Esophagus squamous epithelium (tissue), 5 donors: ENCODE results near the gene CPSF2. TPM values are rescaled to one million over a fixed set of nuclear protein-coding genes. Genes with fewer than 3 reads are reported as not detected.
"Not testable (repeated sequence)": the region's sequence is repeated elsewhere in the genome, so short reads cannot be mapped to it uniquely, and the experiment has no call there.

Source experiments
- DNase-seq: peaks from one replicate; lab custom pipeline; 2025; lab: John Stamatoyannopoulos, UW
- H3K27ac ChIP-seq, 4 donors: fragments of 200-600 bp; sonication (generic); one replicate each; pipeline ENCODE4 v1.5.1; 2016 to 2019; ENCODE audit warnings: mild to moderate bottlenecking in 1 of 4
- H3K27me3 ChIP-seq, 4 donors: fragments of 200-600 bp; sonication (generic); 1 replicate in 3 of 4; 2 replicates in 1 of 4; pipeline versions ENCODE4 v1.5.1 to v1.6.0; 2017 to 2021; ENCODE audit warnings: antibody characterized with exemption in 1 of 4
- H3K36me3 ChIP-seq, 3 donors: fragments of 200-600 bp; sonication (generic); one replicate each; pipeline ENCODE4 v1.5.1; 2016 to 2019
- H3K4me1 ChIP-seq, 3 donors: fragments of 200-600 bp; sonication (generic); one replicate each; pipeline ENCODE4 v1.5.1; 2017 to 2019
- H3K4me3 ChIP-seq, 4 donors: fragments of 200-600 bp; sonication (generic); 1 replicate in 3 of 4; 2 replicates in 1 of 4; pipeline ENCODE4 v1.5.1; 2016 to 2019; ENCODE audit warnings: mild to moderate bottlenecking in 2 of 4, moderate library complexity in 1 of 4
- H3K9me3 ChIP-seq, 3 donors: fragments of 200-600 bp; sonication (generic); one replicate each; pipeline ENCODE4 v1.5.1; 2016 to 2019
- POLR2A ChIP-seq, 4 donors: fragments of 450-650 bp; IDR thresholded peaks; one replicate each; pipeline ENCODE4 v1.6.1; 2017; ENCODE audit warnings: antibody characterized with exemption in 4 of 4, mild to moderate bottlenecking in 4 of 4, moderate library complexity in 3 of 4
- WGBS, 2 donors: methylation state at CpG; one replicate each; pipeline ENCODE4 v1.1.5; 2018; 5-methylcytosine and 5-hydroxymethylcytosine counted together
- intact Hi-C: fragments of 100-400 bp; cut with DNase I; formaldehyde crosslinking; loops from one replicate; pipeline ENCODE4 v1.15.0; 2022
- total RNA-seq, 4 donors: library from RNA; depleted of rRNA; stranded (reverse); fragments of >200 nt; gene quantifications; one replicate each; pipeline ENCODE4 v1.1.0, GENCODE V29; 2016
- TF ChIP-seq, protein P1 (sequence below), 6 experiments: fragments of 450-650 bp in 4 of 6; fragments of 200-600 bp in 2 of 6; sonication (generic) in 2 of 6; IDR thresholded peaks; one replicate each; pipeline ENCODE4 v1.5.1; 2016 to 2019; ENCODE audit warnings: antibody characterized with exemption in 6 of 6, mild to moderate bottlenecking in 4 of 6, moderate library complexity in 4 of 6
- donor health status: DM: yes; HTN: yes; CAD: no.

CPSF2 gene
- total RNA-seq, 4 donors from 2014 or later, result 29.6 to 71.4 (median 46.7) TPM

DNA sequence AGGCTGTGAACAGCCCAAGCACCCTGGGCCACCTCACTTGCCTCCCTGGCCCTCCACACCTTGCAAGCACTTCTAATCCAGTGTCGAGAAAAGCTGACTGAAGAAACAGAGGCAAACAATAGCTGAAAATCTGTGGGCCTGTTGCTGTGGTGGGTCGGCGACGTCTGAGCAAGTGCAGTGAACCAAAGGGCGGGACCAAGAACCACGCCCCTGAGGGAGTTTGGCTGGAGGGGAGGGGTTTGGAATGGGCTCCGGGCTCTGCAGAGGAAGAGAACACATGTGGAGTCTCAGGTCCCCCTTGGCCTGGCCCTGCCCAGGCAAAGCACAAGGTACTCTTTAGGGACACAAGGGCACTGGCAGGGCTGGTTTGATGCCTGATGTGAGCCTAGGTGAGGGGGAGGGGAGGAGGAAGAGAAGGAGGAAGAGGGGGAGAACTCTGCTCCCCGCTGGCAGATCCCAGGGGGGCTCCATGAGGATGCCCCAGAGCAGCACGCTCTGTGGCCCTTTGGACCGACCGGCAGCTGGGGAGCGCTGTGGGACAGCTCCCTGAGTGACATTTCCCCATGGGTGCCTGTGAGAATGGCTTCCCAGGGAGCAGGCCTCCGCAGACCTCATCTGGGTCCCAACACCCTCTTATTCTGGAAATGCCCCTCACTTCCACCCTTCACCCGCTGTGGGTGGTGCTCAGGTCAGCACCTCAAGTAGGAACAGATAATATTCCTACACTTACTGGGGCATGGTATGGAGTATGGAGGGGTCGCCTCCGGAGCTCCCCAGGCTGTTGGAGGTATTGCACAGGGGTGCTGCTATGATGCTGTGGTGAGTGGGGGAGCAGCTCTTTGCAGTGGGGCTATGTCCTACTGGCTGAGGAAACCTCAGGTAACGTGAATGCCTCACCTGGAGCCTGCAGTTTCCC lies 85.5 kb downstream of the CPSF2 start:
- Histone ChIP-seq H3K4me3 (no peak overlapping the region), H3K27me3 (peaks cover 0 to 9% (median 0%) of the 10 kb centered on the region in 4 donors), H3K9me3 (no peaks in the 10 kb centered on the region), H3K36me3 (no peaks in the 10 kb centered on the region), H3K4me1 (no peaks in the 10 kb centered on the region), H3K27ac (no peak overlapping the region)
- intact Hi-C loops, result no loop called here
- no peak for DNase-seq
- 45 to 54% methylated on average over 11 to 15 of the region's 17 CpGs for WGBS, 2 donors
- TF ChIP-seq POLR2A (IDR thresholded peaks at IDR 0.05), result no peak
- TF ChIP-seq, protein P1, sequence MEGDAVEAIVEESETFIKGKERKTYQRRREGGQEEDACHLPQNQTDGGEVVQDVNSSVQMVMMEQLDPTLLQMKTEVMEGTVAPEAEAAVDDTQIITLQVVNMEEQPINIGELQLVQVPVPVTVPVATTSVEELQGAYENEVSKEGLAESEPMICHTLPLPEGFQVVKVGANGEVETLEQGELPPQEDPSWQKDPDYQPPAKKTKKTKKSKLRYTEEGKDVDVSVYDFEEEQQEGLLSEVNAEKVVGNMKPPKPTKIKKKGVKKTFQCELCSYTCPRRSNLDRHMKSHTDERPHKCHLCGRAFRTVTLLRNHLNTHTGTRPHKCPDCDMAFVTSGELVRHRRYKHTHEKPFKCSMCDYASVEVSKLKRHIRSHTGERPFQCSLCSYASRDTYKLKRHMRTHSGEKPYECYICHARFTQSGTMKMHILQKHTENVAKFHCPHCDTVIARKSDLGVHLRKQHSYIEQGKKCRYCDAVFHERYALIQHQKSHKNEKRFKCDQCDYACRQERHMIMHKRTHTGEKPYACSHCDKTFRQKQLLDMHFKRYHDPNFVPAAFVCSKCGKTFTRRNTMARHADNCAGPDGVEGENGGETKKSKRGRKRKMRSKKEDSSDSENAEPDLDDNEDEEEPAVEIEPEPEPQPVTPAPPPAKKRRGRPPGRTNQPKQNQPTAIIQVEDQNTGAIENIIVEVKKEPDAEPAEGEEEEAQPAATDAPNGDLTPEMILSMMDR (IDR thresholded peaks at IDR 0.05), result no peak

DNA sequence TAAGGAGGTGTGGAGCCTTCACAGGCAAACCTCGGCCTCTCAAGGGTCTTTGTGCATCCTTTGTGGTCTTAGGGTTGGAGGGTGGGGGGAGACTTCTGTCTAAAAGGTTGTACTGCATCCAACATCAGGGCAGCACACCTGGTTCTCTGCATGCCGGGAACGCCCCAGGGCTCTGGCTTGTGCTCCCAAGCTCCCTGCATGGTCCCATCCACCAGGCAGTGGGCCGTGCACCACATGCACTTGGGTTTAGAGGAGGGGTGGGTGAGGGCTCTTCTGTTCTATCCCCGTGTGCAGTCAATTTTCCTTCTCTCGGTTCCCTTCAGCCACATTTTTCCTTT lies 86.1 kb downstream of the CPSF2 start:
- Histone ChIP-seq H3K4me3 (no peak overlapping the region), H3K9me3 (no peaks in the 10 kb centered on the region), H3K4me1 (no peaks in the 10 kb centered on the region), H3K27me3 (peaks cover 0 to 9% (median 0%) of the 10 kb centered on the region in 4 donors), H3K27ac (no peak overlapping the region), H3K36me3 (no peaks in the 10 kb centered on the region)
- WGBS, 2 donors, result 84% methylated on average over 3 to 6 of the region's 6 CpGs
- no peak for DNase-seq
- TF ChIP-seq, protein P1 (IDR thresholded peaks at IDR 0.05), result no peak
- TF ChIP-seq POLR2A (IDR thresholded peaks at IDR 0.05), result no peak
- intact Hi-C loops, result no loop called here

DNA sequence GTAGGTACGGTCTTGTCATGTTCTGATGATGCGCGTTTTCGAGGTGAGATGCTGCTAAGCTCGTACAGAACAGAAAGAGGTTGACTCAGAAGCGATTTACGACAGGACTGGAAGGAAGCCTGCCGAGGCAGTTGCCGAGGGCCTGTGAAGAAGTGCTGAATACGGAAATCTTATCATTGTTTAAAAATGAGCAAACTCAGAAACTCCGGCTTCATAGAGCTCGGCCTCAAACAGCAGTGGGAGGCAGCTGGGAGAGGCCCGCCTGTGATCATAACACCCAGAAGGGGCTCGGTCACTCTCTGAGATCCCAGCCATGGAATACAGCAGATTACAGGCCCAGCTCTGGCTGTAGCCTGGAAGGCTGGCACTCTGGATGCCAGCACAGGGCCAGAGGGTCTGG lies 87.4 kb downstream of the CPSF2 start:
- TF ChIP-seq POLR2A (IDR thresholded peaks at IDR 0.05), result no peak
- TF ChIP-seq, protein P1 (IDR thresholded peaks at IDR 0.05), result no peak
- 78 to 82% methylated on average over 13 of the region's 14 CpGs for WGBS, 2 donors
- H3K36me3 ChIP-seq, result no peaks in the 10 kb centered on the region
- no peak overlapping the region for H3K27ac ChIP-seq
- no peak for DNase-seq
- H3K27me3 ChIP-seq, result peaks cover 0 to 9% (median 0%) of the 10 kb centered on the region in 4 donors
- intact Hi-C loops, result no loop called here
- H3K9me3 ChIP-seq, result no peaks in the 10 kb centered on the region
- H3K4me3 ChIP-seq, result no peak overlapping the region
- no peaks in the 10 kb centered on the region for H3K4me1 ChIP-seq

DNA sequence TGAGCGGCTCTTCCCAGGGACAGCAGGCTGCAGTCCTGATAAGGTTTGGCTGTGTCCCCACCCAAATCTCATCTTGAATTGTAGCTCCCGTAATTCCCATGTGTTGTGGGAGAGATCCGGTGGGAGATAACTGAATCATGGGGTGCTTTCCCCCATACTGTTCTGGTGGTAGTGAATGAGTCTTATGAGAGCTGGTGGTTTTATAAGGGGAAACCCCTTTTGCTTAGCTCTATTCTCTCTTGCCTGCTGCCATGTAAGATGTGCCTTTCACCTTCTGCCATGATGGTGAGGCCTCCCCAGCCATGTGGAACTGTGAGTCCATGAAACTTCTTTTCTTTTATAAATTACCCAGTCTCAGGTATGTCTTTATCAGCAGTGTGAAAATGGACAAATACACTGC lies 91.4 kb downstream of the CPSF2 start:
- intact Hi-C loops, DNase-seq, H3K27me3 ChIP-seq, H3K4me3 ChIP-seq, H3K36me3 ChIP-seq, H3K4me1 ChIP-seq, H3K9me3 ChIP-seq, H3K27ac ChIP-seq: not testable (repeated sequence)
- 83% methylated on average over 2 of the region's 3 CpGs; no CpG with 5 or more reads in 1 of the 2 donors for WGBS, 2 donors

DNA sequence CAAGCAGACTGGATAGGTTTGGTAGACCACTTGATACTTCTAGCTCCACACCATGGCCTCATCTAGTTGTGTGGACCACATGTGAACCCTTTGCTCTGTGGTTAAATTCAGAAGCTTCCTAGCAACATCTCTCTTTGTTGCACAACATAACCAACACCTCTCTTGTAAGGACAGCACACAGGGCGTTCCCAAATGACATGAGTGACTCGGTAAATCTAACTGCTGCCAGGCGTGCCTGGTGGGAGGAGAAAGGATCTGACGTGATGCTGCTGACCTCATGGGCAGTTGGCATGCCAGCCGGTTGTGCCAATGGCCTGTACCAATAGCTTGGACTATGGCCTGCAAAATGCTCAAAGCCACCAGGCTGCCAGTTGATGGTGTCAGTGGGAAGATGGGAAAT lies 93.8 kb downstream of the CPSF2 start:
- no peak for TF ChIP-seq POLR2A (IDR thresholded peaks at IDR 0.05)
- TF ChIP-seq, protein P1 (IDR thresholded peaks at IDR 0.05), result no peak
- no peaks in the 10 kb centered on the region for H3K27me3 ChIP-seq
- no peaks in the 10 kb centered on the region for H3K36me3 ChIP-seq
- H3K4me3 ChIP-seq, result no peak overlapping the region
- H3K27ac ChIP-seq, result no peak overlapping the region
- WGBS, 2 donors, result no CpG with 5 or more reads among the region's 5 CpGs
- no peaks in the 10 kb centered on the region for H3K9me3 ChIP-seq
- no peak for DNase-seq
- H3K4me1 ChIP-seq, result no peaks in the 10 kb centered on the region
- intact Hi-C loops, result no loop called here
